Upper lobe of left lung (tissue), 6 donors: ENCODE measurements around the gene MAD1L1. TPM values are rescaled to one million over a fixed set of nuclear protein-coding genes. Genes with fewer than 3 reads are reported as not detected.

ENCODE experiments used
- ATAC-seq, 2 donors: fragments of 200-7000 bp; cut with Tn5 transposase; one replicate each; pipeline ENCODE4 v1.9.1; 2022; ENCODE audit warnings: mild to moderate bottlenecking in 2 of 2, moderate library complexity in 2 of 2; ENCODE audit not compliant: low FRiP score in 2 of 2
- DNase-seq, 2 donors: peaks; one replicate each; pipeline ENCODE4 v3.0.0-alpha.2; 2019 to 2020
- H3K27ac ChIP-seq, 4 donors: fragments of 200-600 bp; sonication (generic); one replicate each; pipeline ENCODE4 v1.5.1; 2016 to 2019
- H3K27me3 ChIP-seq, 4 donors: fragments of 200-600 bp; sonication (generic); one replicate each; pipeline ENCODE4 v1.5.1; 2017 to 2019
- H3K36me3 ChIP-seq, 4 donors: fragments of 200-600 bp; sonication (generic); one replicate each; pipeline ENCODE4 v1.5.1; 2016 to 2019
- H3K4me1 ChIP-seq, 4 donors: fragments of 200-600 bp; sonication (generic); one replicate each; pipeline ENCODE4 v1.5.1; 2018 to 2019
- H3K4me3 ChIP-seq, 4 donors: fragments of 200-600 bp; sonication (generic); one replicate each; pipeline ENCODE4 v1.5.1; 2017 to 2019; ENCODE audit warnings: mild to moderate bottlenecking in 2 of 4, moderate library complexity in 1 of 4
- H3K9me3 ChIP-seq, 4 donors: fragments of 200-600 bp; sonication (generic); one replicate each; pipeline ENCODE4 v1.5.1; 2018 to 2019
- EP300 ChIP-seq, 4 donors: sonication (generic); formaldehyde crosslinking; IDR thresholded peaks; one replicate each; pipeline ENCODE4 v1.5.1; 2017; ENCODE audit warnings: antibody characterized with exemption in 4 of 4, control low read depth in 2 of 4
- POLR2A ChIP-seq, 4 donors: fragments of 450-650 bp; IDR thresholded peaks; one replicate each; pipeline ENCODE4 v1.5.1; 2016 to 2017; ENCODE audit warnings: antibody characterized with exemption in 4 of 4, mild to moderate bottlenecking in 2 of 4
- POLR2AphosphoS5 ChIP-seq, 2 donors: sonication (generic); formaldehyde crosslinking; IDR thresholded peaks; one replicate each; pipeline ENCODE4 v1.5.1; 2017; ENCODE audit warnings: antibody characterized with exemption in 2 of 2
- WGBS, 2 donors: methylation state at CpG; one replicate each; pipeline ENCODE4 v1.1.5; 2017 to 2018; 5-methylcytosine and 5-hydroxymethylcytosine counted together
- total RNA-seq, 6 donors: library from RNA; depleted of rRNA in 4 of 6; stranded (reverse); fragments of >200 nt in 4 of 6; gene quantifications; one replicate each; pipeline versions ENCODE4 v1.1.0 to v1.2.1, GENCODE V29; 2016 to 2021
- TF ChIP-seq, protein P1 (sequence below), 6 experiments: fragments of 450-650 bp in 4 of 6; fragments of 200-600 bp in 2 of 6; sonication (generic) in 2 of 6; IDR thresholded peaks; one replicate each; pipeline ENCODE4 v1.5.1; 2016 to 2019; ENCODE audit warnings: antibody characterized with exemption in 6 of 6
- donor health status: DM: no; HTN: no; CAD: no; lungs with moderate emphysema.
- donor health status: DM: no; HTN: yes; CAD: no; lungs with severe emphysema.

MAD1L1 gene
- total RNA-seq, 6 donors from 2014 or later, result 40.6 to 364 (median 65.6) TPM

DNA sequence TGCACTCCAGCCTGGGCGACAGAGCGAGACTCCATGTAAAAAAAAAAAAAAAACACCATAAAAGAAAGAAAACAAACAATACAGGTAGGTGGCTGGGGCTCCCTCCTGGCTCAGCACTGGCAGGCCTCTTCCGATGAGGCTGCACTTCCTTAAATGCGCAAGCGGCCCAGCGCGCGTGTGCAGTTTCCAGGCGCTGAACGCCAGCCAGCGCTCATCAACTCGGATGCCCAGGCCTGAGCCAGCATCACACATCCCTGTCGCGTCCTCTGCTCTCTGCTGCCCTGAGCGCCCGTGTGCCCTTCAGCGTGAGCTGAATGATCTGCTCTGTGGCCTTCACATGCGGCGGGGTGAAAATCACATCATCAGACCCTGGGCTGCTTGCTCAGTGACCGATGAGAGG is 41.1 kb upstream of the MAD1L1 start:
- peaks cover 5 to 44% (median 33%) of the 10 kb centered on the region in 4 donors for H3K36me3 ChIP-seq
- TF ChIP-seq, protein P1, sequence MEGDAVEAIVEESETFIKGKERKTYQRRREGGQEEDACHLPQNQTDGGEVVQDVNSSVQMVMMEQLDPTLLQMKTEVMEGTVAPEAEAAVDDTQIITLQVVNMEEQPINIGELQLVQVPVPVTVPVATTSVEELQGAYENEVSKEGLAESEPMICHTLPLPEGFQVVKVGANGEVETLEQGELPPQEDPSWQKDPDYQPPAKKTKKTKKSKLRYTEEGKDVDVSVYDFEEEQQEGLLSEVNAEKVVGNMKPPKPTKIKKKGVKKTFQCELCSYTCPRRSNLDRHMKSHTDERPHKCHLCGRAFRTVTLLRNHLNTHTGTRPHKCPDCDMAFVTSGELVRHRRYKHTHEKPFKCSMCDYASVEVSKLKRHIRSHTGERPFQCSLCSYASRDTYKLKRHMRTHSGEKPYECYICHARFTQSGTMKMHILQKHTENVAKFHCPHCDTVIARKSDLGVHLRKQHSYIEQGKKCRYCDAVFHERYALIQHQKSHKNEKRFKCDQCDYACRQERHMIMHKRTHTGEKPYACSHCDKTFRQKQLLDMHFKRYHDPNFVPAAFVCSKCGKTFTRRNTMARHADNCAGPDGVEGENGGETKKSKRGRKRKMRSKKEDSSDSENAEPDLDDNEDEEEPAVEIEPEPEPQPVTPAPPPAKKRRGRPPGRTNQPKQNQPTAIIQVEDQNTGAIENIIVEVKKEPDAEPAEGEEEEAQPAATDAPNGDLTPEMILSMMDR (IDR thresholded peaks at IDR 0.05), result no peak
- no peak for TF ChIP-seq POLR2A (IDR thresholded peaks at IDR 0.05)
- no peak for TF ChIP-seq POLR2AphosphoS5 (IDR thresholded peaks at IDR 0.05)
- TF ChIP-seq EP300 (IDR thresholded peaks at IDR 0.05), result no peak
- WGBS, 2 donors, result 94 to 96% methylated on average over 20 of the region's 20 CpGs
- H3K4me1 ChIP-seq, result peaks cover 0 to 6% (median 5%) of the 10 kb centered on the region in 4 donors
- H3K9me3 ChIP-seq, result no peaks in the 10 kb centered on the region
- ATAC-seq (no peak), DNase-seq (no peak)
- H3K27ac ChIP-seq, result no peak overlapping the region
- no peaks in the 10 kb centered on the region for H3K27me3 ChIP-seq
- H3K4me3 ChIP-seq, result no peak overlapping the region

DNA sequence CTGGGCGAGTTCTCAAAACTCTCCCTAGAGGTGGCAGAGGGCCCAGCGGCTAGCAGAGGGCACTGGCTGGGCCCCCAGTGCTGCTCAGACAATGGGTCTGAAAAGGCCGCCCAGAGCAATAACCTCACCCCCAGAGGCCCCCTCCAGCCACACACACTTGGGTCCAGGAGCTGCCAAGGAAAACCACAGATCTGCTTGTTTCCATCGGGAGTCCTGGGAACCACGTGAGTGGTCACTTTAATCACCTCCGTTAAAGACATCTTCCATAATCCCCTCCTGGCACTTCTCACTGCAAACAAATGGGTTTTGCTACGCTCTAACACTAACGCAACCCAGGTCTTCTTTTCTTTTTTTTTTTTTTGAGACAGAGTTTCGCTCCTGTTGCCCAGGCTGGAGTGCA is 39.3 kb upstream of the MAD1L1 start:
- H3K9me3 ChIP-seq, result no peaks in the 10 kb centered on the region
- H3K4me1 ChIP-seq, result peaks cover 0 to 6% (median 5%) of the 10 kb centered on the region in 4 donors
- DNase-seq (no peak), ATAC-seq (no peak)
- H3K36me3 ChIP-seq, result peaks cover 5 to 38% (median 29%) of the 10 kb centered on the region in 4 donors
- TF ChIP-seq EP300 (IDR thresholded peaks at IDR 0.05) (no peak), POLR2AphosphoS5 (IDR thresholded peaks at IDR 0.05) (no peak), POLR2A (IDR thresholded peaks at IDR 0.05) (no peak)
- TF ChIP-seq, protein P1 (IDR thresholded peaks at IDR 0.05), result no peak
- no peak overlapping the region for H3K4me3 ChIP-seq
- H3K27ac ChIP-seq, result no peak overlapping the region
- WGBS, 2 donors, result 91 to 96% methylated on average over 6 to 9 of the region's 9 CpGs
- no peaks in the 10 kb centered on the region for H3K27me3 ChIP-seq

DNA sequence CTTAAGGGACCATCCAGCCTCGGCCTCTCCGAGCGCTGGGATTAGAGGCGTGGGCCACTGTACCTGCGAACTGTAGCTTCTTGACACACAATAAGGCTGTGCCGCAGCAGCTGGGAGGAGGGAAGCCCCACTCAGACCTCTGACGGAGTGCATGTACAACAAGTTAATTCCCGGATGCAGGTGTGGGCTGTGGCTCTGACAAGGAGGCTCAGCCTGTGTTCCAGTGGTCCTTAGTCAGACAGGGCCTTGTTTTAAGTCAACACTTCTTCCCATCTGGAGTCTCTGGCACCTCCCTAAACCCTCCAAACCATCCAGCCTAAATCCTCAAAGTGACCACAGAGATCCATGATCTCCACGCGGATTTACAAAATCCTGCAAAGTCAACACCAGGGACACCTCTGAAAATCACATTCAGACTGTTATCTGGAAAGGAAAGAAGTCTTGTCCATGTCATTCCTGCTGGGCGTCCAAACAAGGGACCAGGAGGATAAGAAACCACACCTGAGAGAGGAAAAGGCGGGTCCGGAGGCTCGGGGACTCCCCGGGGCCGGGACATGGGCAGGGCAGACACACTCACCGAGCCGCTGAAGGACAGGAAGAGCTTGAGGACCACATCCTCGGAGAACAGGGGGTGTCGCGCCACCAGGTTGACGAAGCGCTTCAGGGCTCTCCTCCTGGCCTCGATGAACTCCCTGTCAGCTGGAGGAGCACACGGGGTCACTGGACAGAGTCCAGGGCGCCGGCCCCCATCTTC is 38.7 kb upstream of the MAD1L1 start:
- Histone ChIP-seq H3K27ac (no peak overlapping the region), H3K4me1 (peaks cover 0 to 6% (median 5%) of the 10 kb centered on the region in 4 donors), H3K27me3 (no peaks in the 10 kb centered on the region), H3K4me3 (no peak overlapping the region), H3K9me3 (no peaks in the 10 kb centered on the region), H3K36me3 (peaks cover 5 to 34% (median 28%) of the 10 kb centered on the region in 4 donors)
- ATAC-seq (peak in 1 of 2 donors; percentile 9), DNase-seq (no peak)
- TF ChIP-seq POLR2AphosphoS5 (IDR thresholded peaks at IDR 0.05) (no peak), POLR2A (IDR thresholded peaks at IDR 0.05) (no peak)
- TF ChIP-seq, protein P1 (IDR thresholded peaks at IDR 0.05), result no peak
- WGBS, 2 donors, result 81 to 88% methylated on average over 23 to 26 of the region's 27 CpGs

DNA sequence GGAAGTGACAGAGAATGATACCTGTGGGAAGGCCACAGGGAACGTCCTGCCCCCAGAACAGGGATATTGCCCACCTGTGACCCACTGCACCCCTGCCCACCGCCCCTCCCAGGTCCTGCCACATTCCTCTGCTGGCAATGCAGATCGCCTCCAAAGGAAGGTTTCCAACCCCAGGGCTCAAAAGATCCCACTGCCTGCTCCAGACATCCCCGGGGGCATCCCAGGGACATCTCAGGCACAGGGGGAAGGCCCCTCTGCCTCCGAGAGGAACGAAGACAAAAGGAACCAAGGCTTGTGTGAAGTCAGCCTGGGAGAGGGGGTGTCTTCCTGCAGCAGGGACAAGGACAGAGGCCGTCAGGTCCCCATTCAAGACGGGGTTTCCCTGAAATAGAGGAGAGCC is 37.8 kb upstream of the MAD1L1 start:
- Histone ChIP-seq H3K9me3 (no peaks in the 10 kb centered on the region), H3K36me3 (peaks cover 5 to 38% (median 28%) of the 10 kb centered on the region in 4 donors), H3K4me1 (peaks cover 0 to 6% (median 5%) of the 10 kb centered on the region in 4 donors), H3K27me3 (no peaks in the 10 kb centered on the region), H3K4me3 (no peak overlapping the region), H3K27ac (no peak overlapping the region)
- DNase-seq, result no peak
- ATAC-seq, result no peak
- 87 to 92% methylated on average over 8 of the region's 8 CpGs for WGBS, 2 donors
- TF ChIP-seq EP300 (IDR thresholded peaks at IDR 0.05) (no peak), POLR2AphosphoS5 (IDR thresholded peaks at IDR 0.05) (no peak), POLR2A (IDR thresholded peaks at IDR 0.05) (no peak)

DNA sequence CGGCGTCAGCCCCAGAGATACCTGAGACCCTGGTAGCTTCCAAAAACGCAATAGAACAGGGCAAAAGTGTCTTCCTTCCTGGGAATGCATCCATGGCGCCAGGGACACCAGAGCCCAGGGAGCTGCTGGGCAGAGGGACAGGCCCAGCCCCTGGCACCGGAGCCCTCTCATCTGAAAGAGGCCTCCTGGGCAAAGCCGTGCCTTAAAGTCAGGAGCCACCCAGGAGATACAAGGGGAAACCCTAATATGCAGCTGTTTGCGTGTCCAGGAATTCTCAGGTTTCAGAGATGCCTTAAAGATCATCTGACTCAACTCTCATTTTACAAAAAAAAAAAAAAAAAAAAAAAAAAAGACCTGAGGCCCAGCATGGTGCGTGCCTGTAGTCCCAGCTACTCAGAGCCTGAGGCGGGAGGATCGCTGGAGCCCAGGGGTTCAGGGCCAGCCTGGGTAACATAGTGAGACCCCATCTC is 37.3 kb upstream of the MAD1L1 start:
- TF ChIP-seq, protein P1 (IDR thresholded peaks at IDR 0.05), result no peak
- TF ChIP-seq POLR2A (IDR thresholded peaks at IDR 0.05) (no peak), EP300 (IDR thresholded peaks at IDR 0.05) (no peak), POLR2AphosphoS5 (IDR thresholded peaks at IDR 0.05) (no peak)
- no peaks in the 10 kb centered on the region for H3K9me3 ChIP-seq
- WGBS, 2 donors, result 93 to 94% methylated on average over 10 of the region's 10 CpGs
- H3K4me1 ChIP-seq, result peaks cover 0 to 6% (median 5%) of the 10 kb centered on the region in 4 donors
- no peak overlapping the region for H3K4me3 ChIP-seq
- no peaks in the 10 kb centered on the region for H3K27me3 ChIP-seq
- DNase-seq, result no peak
- H3K27ac ChIP-seq, result peak overlapping the region in 2 of 4 donors; percentile 24 to 59
- H3K36me3 ChIP-seq, result peaks cover 5 to 38% (median 27%) of the 10 kb centered on the region in 4 donors
- ATAC-seq, result no peak
